Mesenchymal stem cell (in vitro differentiated cells and primary cell): ENCODE data around the gene PIP4P1.

Experiments
- DNase-seq: peaks from one replicate; pipeline ENCODE4 v3.0.0-alpha.2; 2013
- H2AFZ ChIP-seq: one replicate; pipeline ENCODE4 v1.6.1; 2013; ENCODE audit warnings: low read depth, mild to moderate bottlenecking, control low read depth, inconsistent platforms, low read length, moderate library complexity
- H2AK5ac ChIP-seq: 2 replicates; pipeline ENCODE4 v1.6.1; 2013; ENCODE audit warnings: low read length, moderate library complexity, mild to moderate bottlenecking, inconsistent platforms; ENCODE audit not compliant: severe bottlenecking
- H2BK120ac ChIP-seq: one replicate; pipeline ENCODE4 v1.6.1; 2013; ENCODE audit warnings: low read depth, mild to moderate bottlenecking, inconsistent platforms, low read length, moderate library complexity
- H2BK12ac ChIP-seq, 2 experiments: one replicate each; pipeline ENCODE4 v1.6.1; 2013; ENCODE audit warnings: inconsistent platforms in 2 of 2, low read length in 2 of 2, mild to moderate bottlenecking in 2 of 2, moderate library complexity in 2 of 2, control low read depth in 1 of 2
- H2BK15ac ChIP-seq: one replicate; pipeline ENCODE4 v1.6.1; 2013; ENCODE audit warnings: mild to moderate bottlenecking, low read depth, inconsistent platforms; ENCODE audit not compliant: poor library complexity, severe bottlenecking
- H2BK5ac ChIP-seq: 2 replicates; pipeline ENCODE4 v1.6.1; 2013; ENCODE audit warnings: low read depth, mild to moderate bottlenecking, low read length, control low read depth, inconsistent platforms; ENCODE audit not compliant: poor library complexity, severe bottlenecking
- H3K14ac ChIP-seq, 2 experiments: one replicate each; pipeline ENCODE4 v1.6.1; 2013; ENCODE audit warnings: inconsistent platforms in 2 of 2, low read length in 2 of 2, control low read depth in 1 of 2, mild to moderate bottlenecking in 1 of 2, moderate library complexity in 1 of 2
- H3K18ac ChIP-seq, 2 experiments: one replicate each; pipeline ENCODE4 v1.6.1; 2013; ENCODE audit warnings: inconsistent platforms in 2 of 2, low read length in 2 of 2, control low read depth in 1 of 2, low read depth in 1 of 2, mild to moderate bottlenecking in 1 of 2
- H3K23ac ChIP-seq, 2 experiments: one replicate each; pipeline ENCODE4 v1.6.1; 2013; ENCODE audit warnings: inconsistent platforms in 2 of 2, low read length in 2 of 2, mild to moderate bottlenecking in 2 of 2, moderate library complexity in 2 of 2, control low read depth in 1 of 2
- H3K27ac ChIP-seq: 2 replicates; pipeline ENCODE4 v1.5.1; 2013; ENCODE audit warnings: mild to moderate bottlenecking, moderate library complexity, low read length, control low read depth, inconsistent platforms; ENCODE audit not compliant: poor library complexity, severe bottlenecking
- H3K27me3 ChIP-seq, 2 experiments: 2 replicates each; pipeline versions ENCODE4 v1.6.1 to v1.7.0; 2013; ENCODE audit warnings: low read length in 2 of 2, mild to moderate bottlenecking in 2 of 2, moderate library complexity in 2 of 2, control low read depth in 1 of 2, inconsistent platforms in 1 of 2; ENCODE audit not compliant: control insufficient read depth in 1 of 2, insufficient read depth in 1 of 2
- H3K36me3 ChIP-seq, 2 experiments: 2 replicates each; pipeline versions ENCODE4 v1.6.1 to v1.7.0; 2013; ENCODE audit warnings: low read length in 2 of 2, control low read depth in 1 of 2, inconsistent platforms in 1 of 2, low read depth in 1 of 2, mild to moderate bottlenecking in 1 of 2; ENCODE audit not compliant: insufficient read depth in 2 of 2, control insufficient read depth in 1 of 2
- H3K4ac ChIP-seq, 2 experiments: one replicate each; pipeline ENCODE4 v1.6.1; 2013; ENCODE audit warnings: inconsistent platforms in 2 of 2, low read length in 2 of 2, mild to moderate bottlenecking in 2 of 2, moderate library complexity in 2 of 2, control low read depth in 1 of 2, low read depth in 1 of 2
- H3K4me1 ChIP-seq: 2 replicates; pipeline ENCODE4 v1.6.1; 2013; ENCODE audit warnings: low read depth, low read length, control low read depth; ENCODE audit not compliant: control insufficient read depth, insufficient read depth
- H3K4me2 ChIP-seq: 2 replicates; pipeline ENCODE4 v1.6.1; 2013; ENCODE audit warnings: low read length, mild to moderate bottlenecking, inconsistent platforms; ENCODE audit not compliant: poor library complexity, severe bottlenecking
- H3K4me3 ChIP-seq, 2 experiments: 2 replicates each; pipeline versions ENCODE4 v1.5.1 to v1.7.0; 2013; ENCODE audit warnings: low read length in 2 of 2, mild to moderate bottlenecking in 2 of 2, control low read depth in 1 of 2, low read depth in 1 of 2; ENCODE audit not compliant: insufficient read depth in 1 of 2
- H3K79me1 ChIP-seq: replicated peaks from 2 replicates; pipeline ENCODE4 v1.6.1; 2013; ENCODE audit warnings: mild to moderate bottlenecking, control low read depth, low read length, inconsistent platforms; ENCODE audit not compliant: poor library complexity, severe bottlenecking
- H3K9ac ChIP-seq: 2 replicates; pipeline ENCODE4 v1.7.0; 2013; ENCODE audit warnings: mild to moderate bottlenecking, low read length, moderate library complexity
- H3K9me3 ChIP-seq: 2 replicates; pipeline ENCODE4 v1.7.0; 2013; ENCODE audit warnings: mild to moderate bottlenecking, low read length; ENCODE audit not compliant: control insufficient read depth
- H4K8ac ChIP-seq: one replicate; pipeline ENCODE4 v1.6.1; 2013; ENCODE audit warnings: inconsistent platforms, mild to moderate bottlenecking, low read length, moderate library complexity
- H4K91ac ChIP-seq: one replicate; pipeline ENCODE4 v1.6.1; 2013; ENCODE audit warnings: mild to moderate bottlenecking, low read length, inconsistent platforms
- WGBS: methylation state at CpG from one replicate; pipeline ENCODE4 v1.1.7; 2013; ENCODE audit warnings: mixed read lengths; 5-methylcytosine and 5-hydroxymethylcytosine counted together

Gene PIP4P1

GRCh38 chr14:20469890-20470602 lies 8.8 kb upstream of the PIP4P1 start:
- peaks cover 18% of the 10 kb centered on the region for H3K79me1 ChIP-seq
- H3K4me1 ChIP-seq = peaks cover 5% of the 10 kb centered on the region

GRCh38 chr14:20469242-20469889 lies 8.1 kb upstream of the PIP4P1 start, which contains the start of gene PNP:
Gene PNP, plus strand, starts transcription at chr14:20469406. Its CDS starts 119 bp downstream, at chr14:20469525.
- H3K9me3 ChIP-seq = no peaks in the 10 kb centered on the region
- H2BK120ac ChIP-seq = no peak within 1 kb of the TSS
- peak within 1 kb of the TSS in 1 of 2 experiments; percentile 2 for H3K23ac ChIP-seq
- peak within 1 kb of the TSS; percentile 54 for H2BK15ac ChIP-seq
- peak within 1 kb of the TSS; percentile 55 for H2AFZ ChIP-seq
- peak within 1 kb of the TSS in 1 of 2 experiments; percentile 60 for H2BK12ac ChIP-seq
- peaks cover 5% of the 10 kb centered on the region for H3K4me1 ChIP-seq
- peak within 1 kb of the TSS; percentile 27 to 33 for H3K4ac ChIP-seq
- peaks cover 11% of the 10 kb centered on the region for H3K79me1 ChIP-seq
- H3K27me3 ChIP-seq = no peaks in the 10 kb centered on the region
- H3K4me2 ChIP-seq = peak within 1 kb of the TSS; percentile 67
- peak within 1 kb of the TSS; percentile 96 for H3K9ac ChIP-seq
- H3K36me3 ChIP-seq = peaks cover 5 to 24% of the 10 kb centered on the region in 2 experiments
- peak within 1 kb of the TSS; percentile 73 to 96 for H3K4me3 ChIP-seq
- H3K27ac ChIP-seq = peak within 1 kb of the TSS; percentile 39
- peak within 1 kb of the TSS; percentile 30 for H4K91ac ChIP-seq
- H4K8ac ChIP-seq = peak within 1 kb of the TSS; percentile 66
- peak within 1 kb of the TSS in 1 of 2 experiments; percentile 80 for H3K14ac ChIP-seq
- under 1% methylated on average over 30 of the region's 40 CpGs for WGBS
- no peak within 1 kb of the TSS for H2BK5ac ChIP-seq
- H3K18ac ChIP-seq = peak within 1 kb of the TSS; percentile 56 to 87
- DNase-seq = peak; percentile 94
- no peak within 1 kb of the TSS for H2AK5ac ChIP-seq

More at GRCh38 chr14:20469890-20470602, 8.8 kb upstream of the PIP4P1 start:
- peak overlapping the region; percentile 39 for H3K27ac ChIP-seq
- no peak overlapping the region for H2BK5ac ChIP-seq
- H3K4me2 ChIP-seq = peak overlapping the region; percentile 67
- H3K4me3 ChIP-seq = peak overlapping the region; percentile 73 to 96
- peak overlapping the region in 1 of 2 experiments; percentile 2 for H3K23ac ChIP-seq
- H3K14ac ChIP-seq = peak overlapping the region in 1 of 2 experiments; percentile 71
- WGBS = 0% methylated on average over 11 of the region's 12 CpGs
- H4K8ac ChIP-seq = no peak overlapping the region
- H3K9ac ChIP-seq = peak overlapping the region; percentile 96
- H3K27me3 ChIP-seq = no peaks in the 10 kb centered on the region
- H3K9me3 ChIP-seq = no peaks in the 10 kb centered on the region
- H2BK15ac ChIP-seq = no peak overlapping the region
- peak overlapping the region; percentile 55 for H2AFZ ChIP-seq
- peak overlapping the region in 1 of 2 experiments; percentile 10 for H2BK12ac ChIP-seq
- H3K36me3 ChIP-seq = peaks cover 11 to 31% of the 10 kb centered on the region in 2 experiments
- peak overlapping the region in 1 of 2 experiments; percentile 33 for H3K4ac ChIP-seq
- H3K18ac ChIP-seq = peak overlapping the region in 1 of 2 experiments; percentile 87
- H2BK120ac ChIP-seq = no peak overlapping the region
- H4K91ac ChIP-seq = no peak overlapping the region
- no peak overlapping the region for H2AK5ac ChIP-seq
- DNase-seq = peak; percentile 87

DNA sequence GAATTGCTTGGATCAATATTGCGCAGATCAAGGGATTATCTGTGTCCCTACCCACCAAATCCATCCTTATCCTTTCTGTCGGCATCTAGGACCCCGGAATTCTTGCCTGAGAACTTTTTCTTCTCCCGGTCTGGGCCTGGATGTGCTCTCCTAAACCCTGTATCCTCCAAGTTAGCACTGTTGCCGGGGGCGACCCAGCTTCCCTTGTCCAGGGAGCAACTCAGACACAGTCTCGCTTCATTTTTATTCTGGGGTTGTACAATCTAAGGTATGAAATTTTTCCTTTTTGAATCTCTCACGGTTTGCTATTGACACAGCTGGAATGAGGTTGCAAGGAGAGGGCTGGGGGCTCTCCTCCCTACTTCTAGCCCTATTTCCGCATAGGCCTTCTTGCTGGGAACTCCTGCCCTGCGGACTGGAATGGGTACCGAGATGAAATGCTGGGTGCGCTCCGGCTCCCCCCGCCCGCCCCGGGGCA lies 7.6 kb upstream of the PIP4P1 start:
- Histone ChIP-seq H2BK120ac (no peak overlapping the region), H3K18ac (no peak overlapping the region), H3K14ac (no peak overlapping the region), H3K9ac (peak overlapping the region; percentile 96), H3K4me3 (peak overlapping the region; percentile 73 to 96), H3K4me1 (peaks cover 5% of the 10 kb centered on the region), H3K23ac (no peak overlapping the region), H2AK5ac (no peak overlapping the region), H3K79me1 (peaks cover 10% of the 10 kb centered on the region), H3K36me3 (peaks cover 4 to 19% of the 10 kb centered on the region in 2 experiments), H3K4me2 (peak overlapping the region; percentile 67), H4K8ac (peak overlapping the region; percentile 36), H3K9me3 (no peaks in the 10 kb centered on the region), H2BK5ac (no peak overlapping the region), H2BK12ac (no peak overlapping the region), H3K4ac (peak overlapping the region in 1 of 2 experiments; percentile 27), H2AFZ (peak overlapping the region; percentile 15), H2BK15ac (peak overlapping the region; percentile 54), H3K27ac (no peak overlapping the region), H4K91ac (no peak overlapping the region), H3K27me3 (no peaks in the 10 kb centered on the region)
- DNase-seq = no peak
- WGBS = 38% methylated on average over 16 of the region's 16 CpGs
